Thyroid gland (tissue), 4 donors: ENCODE data around the gene KIRREL1. TPM values are rescaled to one million over a fixed set of nuclear protein-coding genes. Genes with fewer than 3 reads are reported as not detected.

Experiments used
- DNase-seq, 2 donors: peaks; one replicate each; pipeline ENCODE4 v3.0.0-alpha.2; 2019
- H3K27ac ChIP-seq, 3 donors: fragments of 200-600 bp; sonication (generic); 1 replicate in 2 of 3; 2 replicates in 1 of 3; pipeline ENCODE4 v1.5.1; 2016 to 2019; ENCODE audit warnings: mild to moderate bottlenecking in 1 of 3, moderate library complexity in 1 of 3
- H3K27me3 ChIP-seq: fragments of 200-600 bp; sonication (generic); one replicate; pipeline ENCODE4 v1.5.1; 2019
- H3K36me3 ChIP-seq, 2 donors: fragments of 200-600 bp; sonication (generic); one replicate each; pipeline ENCODE4 v1.5.1; 2016 to 2019
- H3K4me1 ChIP-seq, 2 donors: fragments of 200-600 bp; sonication (generic); one replicate each; pipeline ENCODE4 v1.5.1; 2017 to 2019
- H3K4me3 ChIP-seq, 3 donors: fragments of 200-600 bp; sonication (generic); replicated peaks in 1 of 3; 1 replicate in 2 of 3; 2 replicates in 1 of 3; pipeline ENCODE4 v1.5.1; 2016; ENCODE audit warnings: mild to moderate bottlenecking in 1 of 3
- H3K9me3 ChIP-seq: fragments of 200-600 bp; sonication (generic); one replicate; pipeline ENCODE4 v1.5.1; 2017
- CTCF ChIP-seq, 6 experiments: fragments of 200-600 bp in 3 of 6; fragments of 450-650 bp in 3 of 6; sonication (generic) in 3 of 6; IDR thresholded peaks; one replicate each; pipeline ENCODE4 v1.5.1; 2016 to 2019; ENCODE audit warnings: antibody characterized with exemption in 6 of 6, mild to moderate bottlenecking in 2 of 6, inconsistent platforms in 1 of 6, moderate library complexity in 1 of 6
- POLR2A ChIP-seq, 2 donors: fragments of 450-650 bp; IDR thresholded peaks; one replicate each; pipeline ENCODE4 v1.6.1; 2017; ENCODE audit warnings: antibody characterized with exemption in 2 of 2, mild to moderate bottlenecking in 2 of 2, moderate library complexity in 1 of 2
- WGBS, 2 donors: methylation state at CpG; one replicate each; pipeline ENCODE4 v1.1.5; 2017; 5-methylcytosine and 5-hydroxymethylcytosine counted together
- intact Hi-C: fragments of 100-400 bp; cut with DNase I; formaldehyde crosslinking; loops from one replicate; pipeline ENCODE4 v1.15.1; 2023
- total RNA-seq, 4 donors: library from RNA; depleted of rRNA; stranded (reverse); fragments of >200 nt; gene quantifications; one replicate each; pipeline ENCODE4 v1.2.3, GENCODE V29; 2016

Gene KIRREL1
- total RNA-seq, 4 donors from 2014 or later: 22.7 to 27.5 (median 24.1) TPM

GRCh38 chr1:157969697-157970485 lies 23.6 kb upstream of the KIRREL1 start:
- TF ChIP-seq CTCF (IDR thresholded peaks at IDR 0.05) (peak in 5 of 6 experiments; percentile 43 to 70 (median 55)), POLR2A (IDR thresholded peaks at IDR 0.05) (no peak)
- H3K4me1 ChIP-seq: peaks cover 0 to 11% of the 10 kb centered on the region in 2 donors
- DNase-seq: peak; percentile 35 to 49
- no peaks in the 10 kb centered on the region for H3K9me3 ChIP-seq
- intact Hi-C loops: no loop called here
- H3K27me3 ChIP-seq: no peaks in the 10 kb centered on the region
- H3K36me3 ChIP-seq: no peaks in the 10 kb centered on the region
- no peak overlapping the region for H3K27ac ChIP-seq
- WGBS, 2 donors: 64 to 67% methylated on average over 3 of the region's 3 CpGs
- no peak overlapping the region for H3K4me3 ChIP-seq

- DNase-seq: no peak
- Histone ChIP-seq H3K36me3 (no peaks in the 10 kb centered on the region), H3K4me3 (no peak overlapping the region), H3K4me1 (peaks cover 0 to 11% of the 10 kb centered on the region in 2 donors), H3K27me3 (no peaks in the 10 kb centered on the region), H3K27ac (no peak overlapping the region), H3K9me3 (no peaks in the 10 kb centered on the region)
- intact Hi-C loops: no loop called here
- TF ChIP-seq POLR2A (IDR thresholded peaks at IDR 0.05) (no peak), CTCF (IDR thresholded peaks at IDR 0.05) (no peak)
Observed at GRCh38 chr1:157971769-157972168, 21.7 kb upstream of the KIRREL1 start.

DNA sequence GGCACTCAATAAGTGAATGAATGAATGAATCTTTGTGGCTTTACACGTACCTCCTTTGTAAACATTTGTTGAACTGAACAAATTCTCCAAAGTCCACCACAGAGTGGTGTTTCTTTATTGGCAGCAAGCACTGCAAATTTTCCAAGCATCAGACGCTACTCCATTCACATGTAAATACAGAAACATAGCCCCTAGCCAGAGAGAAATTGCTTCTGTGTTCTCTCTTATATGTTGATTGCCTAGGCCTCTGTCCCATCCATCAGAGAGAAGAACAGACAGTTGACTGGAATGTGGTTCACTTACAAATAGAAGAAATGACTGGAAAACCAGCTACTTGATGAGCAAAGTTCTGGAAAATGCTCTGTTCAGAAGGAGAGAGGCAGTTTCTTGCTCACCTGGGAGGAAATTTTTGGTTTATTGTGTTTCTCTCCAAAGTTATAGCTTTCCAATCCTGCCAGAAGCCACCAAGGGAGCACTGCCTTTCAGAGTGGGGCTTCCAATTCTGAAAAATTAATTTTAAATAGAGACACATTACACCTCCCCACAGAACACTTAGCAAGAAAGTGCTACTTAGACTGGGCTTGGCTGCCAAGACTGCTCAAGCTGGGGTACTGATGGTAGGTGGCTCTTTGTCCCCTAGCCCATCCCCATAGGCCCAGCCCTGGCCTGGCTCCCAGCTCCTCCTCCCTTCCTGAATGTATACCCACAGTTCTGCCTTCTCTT lies 18.1 kb upstream of the KIRREL1 start:
- 78 to 85% methylated on average over 2 of the region's 2 CpGs for whole genome bisulfite sequencing, 2 donors
- Histone ChIP-seq H3K9me3 (no peaks in the 10 kb centered on the region), H3K27me3 (no peaks in the 10 kb centered on the region), H3K4me1 (peaks cover 0 to 5% of the 10 kb centered on the region in 2 donors), H3K4me3 (no peak overlapping the region), H3K36me3 (no peaks in the 10 kb centered on the region), H3K27ac (no peak overlapping the region)
- no peak for DNase-seq
- no peak for TF ChIP-seq CTCF (IDR thresholded peaks at IDR 0.05)
- no peak for TF ChIP-seq POLR2A (IDR thresholded peaks at IDR 0.05)
- intact Hi-C loops: no loop called here

- DNase-seq: no peak
Observed at GRCh38 chr1:157976888-157977287, 16.6 kb upstream of the KIRREL1 start.

More at GRCh38 chr1:157976888-157977287, 16.6 kb upstream of the KIRREL1 start:
- Histone ChIP-seq H3K9me3 (no peaks in the 10 kb centered on the region), H3K4me1 (peaks cover 0 to 5% of the 10 kb centered on the region in 2 donors), H3K36me3 (no peaks in the 10 kb centered on the region), H3K4me3 (no peak overlapping the region), H3K27me3 (no peaks in the 10 kb centered on the region), H3K27ac (no peak overlapping the region)
- no peak for TF ChIP-seq CTCF (IDR thresholded peaks at IDR 0.05)
- TF ChIP-seq POLR2A (IDR thresholded peaks at IDR 0.05): no peak
- intact Hi-C loops: no loop called here
- 89 to 96% methylated on average over 2 of the region's 2 CpGs for WGBS, 2 donors
